Panc1 (cell line): Measurements from ENCODE around the gene STK11IP. TPM values are rescaled to one million over a fixed set of nuclear protein-coding genes. Genes with fewer than 3 reads are reported as not detected.

ENCODE experiments used
- ATAC-seq: fragments of 200-7000 bp; cut with Tn5 transposase; 2 replicates; pipeline ENCODE4 v1.9.1; 2020; ENCODE audit warnings: mild to moderate bottlenecking, moderate library complexity
- BruUV-seq: library from RNA; stranded (reverse); fragments of 400-500 nt; replicated peaks from 2 replicates; lab custom pipeline; 2021; lab: Mats Ljungman, UMichigan
- CTCF ChIA-PET: fragments of 300-600 bp; sonication (Branson Sonifier 250); formaldehyde crosslinking; loops from one replicate; lab custom pipeline; 2022; ENCODE audit warnings: antibody characterized with exemption; lab: Charles Lee
- POLR2A ChIA-PET: fragments of 300-600 bp; sonication (Branson Sonifier 250); formaldehyde crosslinking; loops from one replicate; lab custom pipeline; 2022; ENCODE audit warnings: antibody characterized with exemption; lab: Charles Lee
- DNase-seq: peaks from one replicate; pipeline ENCODE4 v3.0.0-alpha.2; 2010; ENCODE audit warnings: low read depth, low spot score
- H3K27ac ChIP-seq: 2 replicates; pipeline ENCODE4 v1.5.1; 2011; ENCODE audit warnings: mild to moderate bottlenecking, low read length, inconsistent platforms
- H3K27me3 ChIP-seq: fragments of 200-500 bp; sonication (Bioruptor generic); 2 replicates; pipeline ENCODE4 v1.6.0; 2014; ENCODE audit warnings: low read length, inconsistent platforms; ENCODE audit not compliant: control insufficient read depth, insufficient read depth
- H3K36me3 ChIP-seq: fragments of 200-500 bp; sonication (Bioruptor generic); 2 replicates; pipeline ENCODE4 v1.5.1; 2014; ENCODE audit warnings: inconsistent platforms, mild to moderate bottlenecking, low read length, moderate library complexity; ENCODE audit not compliant: control insufficient read depth, insufficient read depth
- H3K4me1 ChIP-seq: 2 replicates; pipeline ENCODE4 v1.5.1; 2011; ENCODE audit warnings: inconsistent platforms, mild to moderate bottlenecking, low read length, moderate library complexity; ENCODE audit not compliant: control insufficient read depth, insufficient read depth
- H3K4me3 ChIP-seq, 2 experiments: 2 replicates each; pipeline ENCODE4 v1.5.1; 2011 to 2012; ENCODE audit warnings: low read depth in 2 of 2, low read length in 2 of 2, mild to moderate bottlenecking in 2 of 2, inconsistent platforms in 1 of 2, moderate library complexity in 1 of 2
- H3K9me3 ChIP-seq: fragments of 200-500 bp; sonication (Bioruptor generic); 2 replicates; pipeline ENCODE4 v1.5.1; 2014; ENCODE audit warnings: low read depth, mild to moderate bottlenecking, inconsistent platforms, low read length, moderate library complexity; ENCODE audit not compliant: control insufficient read depth, insufficient read depth
- CTCF ChIP-seq: fragments of 450-650 bp; IDR thresholded peaks from 2 replicates; pipeline ENCODE4 v1.5.1; 2017; ENCODE audit warnings: mild to moderate bottlenecking
- POLR2AphosphoS5 ChIP-seq: IDR thresholded peaks from 2 replicates; pipeline ENCODE4 v1.6.1; 2012; ENCODE audit warnings: mild to moderate bottlenecking, low read depth, low read length, moderate library complexity
- SIN3A ChIP-seq: IDR thresholded peaks from 2 replicates; pipeline ENCODE4 v1.6.1; 2012; ENCODE audit warnings: low read depth, mild to moderate bottlenecking, low read length, moderate library complexity, borderline replicate concordance; ENCODE audit not compliant: insufficient read depth
- TCF7L2 ChIP-seq: IDR thresholded peaks from 2 replicates; pipeline ENCODE4 v1.6.1; 2011; ENCODE audit warnings: mild to moderate bottlenecking, low read depth, low read length, inconsistent platforms
- in situ Hi-C: cut with HindIII; loops from 2 replicates; pipeline ENCODE4 v1.10.0; 2016; ENCODE audit warnings: low sequenced_read_pairs, low pct_unique_long_range_greater_than_20kb
- intact Hi-C: fragments of 100-400 bp; cut with micrococcal nuclease; formaldehyde crosslinking; loops from one replicate; pipeline ENCODE4 v1.10.0; 2022; ENCODE audit not compliant: unreplicated experiment
- total RNA-seq: library from RNA; stranded (reverse); gene quantifications from one replicate; pipeline ENCODE4 v1.2.1, GENCODE V29; 2021; ENCODE audit not compliant: unreplicated experiment
- TF ChIP-seq, protein P1 (sequence below), 2 experiments: IDR thresholded peaks; 2 replicates each; pipeline ENCODE4 v1.6.1; 2011 to 2012; ENCODE audit warnings: low read depth in 2 of 2, control low read depth in 1 of 2, low read length in 1 of 2, mild to moderate bottlenecking in 1 of 2, moderate library complexity in 1 of 2; ENCODE audit not compliant: insufficient read depth in 1 of 2

Gene STK11IP
- total RNA-seq, 1 experiment from 2014 or later = 48.2 TPM

DNA sequence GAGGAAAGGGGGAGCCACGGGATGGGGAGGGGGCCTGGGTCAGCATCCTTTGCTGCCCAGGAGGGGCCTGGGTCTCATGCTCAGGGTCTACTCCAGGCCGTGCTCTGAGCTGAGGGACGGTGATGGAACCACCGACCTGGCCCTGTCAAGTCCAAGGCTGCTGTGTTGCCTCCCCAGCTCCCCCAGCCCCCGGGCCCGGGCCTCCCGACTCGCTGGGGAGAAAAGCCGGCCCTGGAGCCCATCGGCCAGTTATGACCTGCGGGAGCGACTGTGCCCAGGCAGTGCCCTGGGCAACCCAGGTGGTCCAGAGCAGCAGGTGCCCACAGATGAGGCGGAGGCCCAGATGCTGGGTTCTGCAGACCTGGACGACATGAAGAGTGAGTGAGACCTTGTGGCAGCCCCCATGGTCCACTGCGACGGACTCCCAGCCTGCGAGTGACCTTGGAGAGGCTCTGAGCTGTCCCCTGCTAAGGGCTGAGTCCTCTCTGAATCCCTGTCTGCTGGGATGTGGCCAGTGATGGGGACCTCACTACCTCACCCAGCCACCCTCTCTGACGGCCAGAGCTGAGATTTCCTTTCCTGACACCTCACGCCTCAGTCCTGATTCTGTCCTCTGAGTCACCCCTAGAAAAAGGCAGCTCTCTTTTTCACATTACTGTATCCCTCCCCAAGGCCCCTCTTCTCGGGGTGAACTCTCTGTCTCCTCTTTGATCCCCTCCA lies 32.5 kb downstream of the STK11IP start:
- no peaks in the 10 kb centered on the region for H3K9me3 ChIP-seq
- H3K4me3 ChIP-seq = no peak overlapping the region
- no peaks in the 10 kb centered on the region for H3K27me3 ChIP-seq
- H3K4me1 ChIP-seq = peaks cover 5% of the 10 kb centered on the region
- no TSS peak for BruUV-seq
- POLR2A ChIA-PET = no interaction called here
- TF ChIP-seq CTCF (no peak), SIN3A (no peak), POLR2AphosphoS5 (no peak), TCF7L2 (no peak)
- TF ChIP-seq, protein P1, sequence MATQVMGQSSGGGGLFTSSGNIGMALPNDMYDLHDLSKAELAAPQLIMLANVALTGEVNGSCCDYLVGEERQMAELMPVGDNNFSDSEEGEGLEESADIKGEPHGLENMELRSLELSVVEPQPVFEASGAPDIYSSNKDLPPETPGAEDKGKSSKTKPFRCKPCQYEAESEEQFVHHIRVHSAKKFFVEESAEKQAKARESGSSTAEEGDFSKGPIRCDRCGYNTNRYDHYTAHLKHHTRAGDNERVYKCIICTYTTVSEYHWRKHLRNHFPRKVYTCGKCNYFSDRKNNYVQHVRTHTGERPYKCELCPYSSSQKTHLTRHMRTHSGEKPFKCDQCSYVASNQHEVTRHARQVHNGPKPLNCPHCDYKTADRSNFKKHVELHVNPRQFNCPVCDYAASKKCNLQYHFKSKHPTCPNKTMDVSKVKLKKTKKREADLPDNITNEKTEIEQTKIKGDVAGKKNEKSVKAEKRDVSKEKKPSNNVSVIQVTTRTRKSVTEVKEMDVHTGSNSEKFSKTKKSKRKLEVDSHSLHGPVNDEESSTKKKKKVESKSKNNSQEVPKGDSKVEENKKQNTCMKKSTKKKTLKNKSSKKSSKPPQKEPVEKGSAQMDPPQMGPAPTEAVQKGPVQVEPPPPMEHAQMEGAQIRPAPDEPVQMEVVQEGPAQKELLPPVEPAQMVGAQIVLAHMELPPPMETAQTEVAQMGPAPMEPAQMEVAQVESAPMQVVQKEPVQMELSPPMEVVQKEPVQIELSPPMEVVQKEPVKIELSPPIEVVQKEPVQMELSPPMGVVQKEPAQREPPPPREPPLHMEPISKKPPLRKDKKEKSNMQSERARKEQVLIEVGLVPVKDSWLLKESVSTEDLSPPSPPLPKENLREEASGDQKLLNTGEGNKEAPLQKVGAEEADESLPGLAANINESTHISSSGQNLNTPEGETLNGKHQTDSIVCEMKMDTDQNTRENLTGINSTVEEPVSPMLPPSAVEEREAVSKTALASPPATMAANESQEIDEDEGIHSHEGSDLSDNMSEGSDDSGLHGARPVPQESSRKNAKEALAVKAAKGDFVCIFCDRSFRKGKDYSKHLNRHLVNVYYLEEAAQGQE (IDR thresholded peaks at IDR 0.05; ENCODE audit: insufficient read depth in 1 of 2, low read depth in 2 of 2, low read length in 1 of 2) = no peak
- in situ Hi-C loops (no loop called here), intact Hi-C loops (loop anchor here (5.0 kb wide), 1 partner anchor 88 kb away; the partner anchor contains the start of genes CHPF and TMEM198)
- no peaks in the 10 kb centered on the region for H3K36me3 ChIP-seq
- ATAC-seq (no peak), DNase-seq (no peak)
- CTCF ChIA-PET = interaction anchor here (0.8 kb wide), 1 partner anchor 89 kb away, joined by 6 read pairs; no protein-coding TSS in a partner anchor
- no peak overlapping the region for H3K27ac ChIP-seq

GRCh38 chr2:219630770-219631405 lies 33.2 kb downstream of the STK11IP start:
- Histone ChIP-seq H3K9me3 (no peaks in the 10 kb centered on the region), H3K4me1 (peaks cover 5% of the 10 kb centered on the region), H3K27me3 (no peaks in the 10 kb centered on the region), H3K36me3 (no peaks in the 10 kb centered on the region), H3K4me3 (no peak overlapping the region), H3K27ac (no peak overlapping the region)
- ChIA-PET CTCF (interaction anchor here (0.8 kb wide), 1 partner anchor 90 kb away, joined by 6 read pairs; no protein-coding TSS in a partner anchor), POLR2A (no interaction called here)
- no peak for TF ChIP-seq TCF7L2
- TF ChIP-seq CTCF = no peak
- TF ChIP-seq, protein P1 (IDR thresholded peaks at IDR 0.05; ENCODE audit: insufficient read depth in 1 of 2, low read depth in 2 of 2, low read length in 1 of 2) = no peak
- no peak for TF ChIP-seq POLR2AphosphoS5
- no peak for DNase-seq
- in situ Hi-C loops (no loop called here), intact Hi-C loops (no loop called here)
- ATAC-seq = no peak
- BruUV-seq = no TSS peak
